Measurements from ENCODE around the gene TSPAN1. TPM values are rescaled to one million over a fixed set of nuclear protein-coding genes. Genes with fewer than 3 reads are reported as not detected.

The TSPAN1 gene
- total and polyA plus RNA-seq, 2 of the 13 experiments (the other 11 are each of a cell fraction or from before 2014, with no cell fraction given), result 1.7 to 2.9 TPM

GRCh38 chr1:46197964-46198811 is 23.3 kb downstream of the TSPAN1 start, which contains the start of gene POMGNT1 (continued):
- TF ChIP-seq E2F1 (CRISPR knock-in tag; IDR thresholded peaks at IDR 0.05) (0 out of 2 replicates have a peak, but pooled peaks have one; percentile 7), MYC (CRISPR knock-in tag; IDR thresholded peaks at IDR 0.05; ENCODE audit: borderline replicate concordance) (peak; percentile 56; the same call in 1 of the 2 replicates), PAXIP1 (CRISPR knock-in tag; conservative IDR thresholded peaks at IDR 0.05) (peak; percentile 7; the same call in 1 of the 2 replicates), ARID5B (CRISPR knock-in tag; IDR thresholded peaks at IDR 0.05) (no peak; the same call in 1 of the 2 replicates), SALL2 (CRISPR knock-in tag; IDR thresholded peaks at IDR 0.05) (no peak), DR1 (CRISPR knock-in tag; IDR thresholded peaks at IDR 0.05) (0 out of 2 replicates have a peak, but pooled peaks have one; percentile 10), ZBED4 (CRISPR knock-in tag; IDR thresholded peaks at IDR 0.05; ENCODE audit: borderline replicate concordance) (no peak), NFKBIZ (CRISPR knock-in tag; IDR thresholded peaks at IDR 0.05) (no peak), HMGXB4 (CRISPR knock-in tag; IDR thresholded peaks at IDR 0.05; ENCODE audit: borderline replicate concordance in 1 of 2, low read depth in 1 of 2) (peak in 1 of 2 experiments; percentile 55; a peak in 1 of 4 replicates), HMG20B (CRISPR knock-in tag; conservative IDR thresholded peaks at IDR 0.05) (0 out of 2 replicates have a peak, but pooled peaks have one; percentile 20), IKZF4 (CRISPR knock-in tag; IDR thresholded peaks at IDR 0.05; ENCODE audit: borderline replicate concordance, low read depth, not compliant biosample characterization) (no peak)

Data from HepG2 (cell line).